CD8-positive, alpha-beta memory T cell (primary cell): ENCODE results near the gene RRP7A. TPM values are rescaled to one million over a fixed set of nuclear protein-coding genes. Genes with fewer than 3 reads are reported as not detected.
"Not testable (repeated sequence)": the region's sequence is repeated elsewhere in the genome, so short reads cannot be mapped to it uniquely, and the experiment has no call there.

Experiments used
- CTCF ChIA-PET: fragments of 350-600 bp; sonication (Branson Sonifier 250); formaldehyde crosslinking; loops from one replicate; lab custom pipeline; 2021; ENCODE audit warnings: antibody characterized with exemption; lab: Charles Lee
- POLR2A ChIA-PET: fragments of 350-600 bp; sonication (Branson Sonifier 250); formaldehyde crosslinking; loops from one replicate; lab custom pipeline; 2021; ENCODE audit warnings: antibody characterized with exemption; lab: Charles Lee
- DNase-seq, 5 donors: peaks; one replicate each; pipeline versions ENCODE4 v3.0.0 to v3.0.0-alpha.2; 2020 to 2022; ENCODE audit warnings: mixed read lengths in 1 of 5
- H3K27ac ChIP-seq: one replicate; pipeline ENCODE4 v1.7.0; 2013; ENCODE audit warnings: low read depth, mild to moderate bottlenecking, low read length, moderate library complexity
- H3K27me3 ChIP-seq: 2 replicates; pipeline ENCODE4 v1.7.0; 2013; ENCODE audit warnings: low read length, mild to moderate bottlenecking; ENCODE audit not compliant: insufficient read depth, poor library complexity, severe bottlenecking
- H3K36me3 ChIP-seq: 2 replicates; pipeline ENCODE4 v1.7.0; 2013; ENCODE audit warnings: mild to moderate bottlenecking, low read length, moderate library complexity; ENCODE audit not compliant: insufficient read depth
- H3K4me1 ChIP-seq: 2 replicates; pipeline ENCODE4 v1.7.0; 2013; ENCODE audit warnings: mild to moderate bottlenecking, low read length, moderate library complexity; ENCODE audit not compliant: insufficient read depth
- H3K4me3 ChIP-seq: 2 replicates; pipeline ENCODE4 v1.7.0; 2013; ENCODE audit warnings: mild to moderate bottlenecking, low read length
- H3K9me3 ChIP-seq: 2 replicates; pipeline ENCODE4 v1.7.0; 2013; ENCODE audit warnings: mild to moderate bottlenecking, low read length
- H3K27ac Mint-ChIP-seq, 8 donors: one replicate each; pipeline ENCODE4 v1.8.0; 2020 to 2021; ENCODE audit warnings: mixed read lengths in 8 of 8, mild to moderate bottlenecking in 6 of 8, inconsistent platforms in 3 of 8, moderate library complexity in 3 of 8
- H3K27me3 Mint-ChIP-seq, 2 donors: one replicate each; pipeline ENCODE4 v1.8.0; 2020 to 2021; ENCODE audit warnings: mixed read lengths in 2 of 2, mild to moderate bottlenecking in 1 of 2, moderate library complexity in 1 of 2
- H3K36me3 Mint-ChIP-seq, 3 donors: one replicate each; pipeline ENCODE4 v1.8.0; 2020 to 2021; ENCODE audit warnings: mixed read lengths in 3 of 3, inconsistent platforms in 1 of 3, mild to moderate bottlenecking in 1 of 3
- H3K4me1 Mint-ChIP-seq, 3 donors: one replicate each; pipeline ENCODE4 v1.8.0; 2020 to 2021; ENCODE audit warnings: mixed read lengths in 3 of 3, inconsistent platforms in 1 of 3, mild to moderate bottlenecking in 1 of 3
- H3K4me3 Mint-ChIP-seq, 7 donors: one replicate each; pipeline ENCODE4 v1.8.0; 2020 to 2021; ENCODE audit warnings: mixed read lengths in 7 of 7, mild to moderate bottlenecking in 6 of 7, moderate library complexity in 4 of 7, inconsistent platforms in 2 of 7
- H3K9me3 Mint-ChIP-seq, 5 donors: one replicate each; pipeline ENCODE4 v1.8.0; 2020 to 2022; ENCODE audit warnings: mixed read lengths in 5 of 5, mild to moderate bottlenecking in 3 of 5, moderate library complexity in 2 of 5, inconsistent platforms in 1 of 5
- polyA plus RNA-seq: library from polyadenylated mRNA; unstranded; fragments of 300-500 nt; fragmentation: Illumina TruSeq; gene quantifications from one replicate; pipeline ENCODE4 v1.2.3, GENCODE V29; 2021
- total RNA-seq, 2 experiments: library from RNA; stranded (reverse); gene quantifications; one replicate each; pipeline ENCODE4 v1.2.3, GENCODE V29; 2021

RRP7A gene
- total and polyA plus RNA-seq, 3 experiments from 2014 or later = 62.5 to 175 (median 173) TPM

GRCh38 chr22:42484506-42484905, 35.1 kb downstream of the RRP7A start:
- Histone ChIP-seq H3K9me3 (no peaks in the 10 kb centered on the region), H3K4me1 (no peaks in the 10 kb centered on the region), H3K27ac (no peak overlapping the region), H3K36me3 (no peaks in the 10 kb centered on the region), H3K27me3 (no peaks in the 10 kb centered on the region), H3K4me3 (no peak overlapping the region)
- Mint-ChIP-seq H3K27ac (no peak overlapping the region), H3K9me3 (no peaks in the 10 kb centered on the region), H3K27me3 (peaks cover 5 to 13% of the 10 kb centered on the region in 2 donors), H3K36me3 (no peaks in the 10 kb centered on the region), H3K4me3 (no peak overlapping the region), H3K4me1 (no peaks in the 10 kb centered on the region)
- POLR2A ChIA-PET = no interaction called here
- CTCF ChIA-PET = no interaction called here
- no peak for DNase-seq

GRCh38 chr22:42483610-42484223, 35.9 kb downstream of the RRP7A start:
- POLR2A ChIA-PET = not testable (repeated sequence)

GRCh38 chr22:42475122-42475521, 44.5 kb downstream of the RRP7A start:
- POLR2A ChIA-PET = no interaction called here
- peaks cover 8% of the 10 kb centered on the region for H3K4me1 ChIP-seq
- Mint-ChIP-seq H3K4me3 (no peak overlapping the region), H3K27me3 (no peaks in the 10 kb centered on the region), H3K36me3 (no peaks in the 10 kb centered on the region), H3K9me3 (no peaks in the 10 kb centered on the region), H3K27ac (peak overlapping the region in 1 of 8 donors; percentile 32), H3K4me1 (peaks cover 8 to 9% (median 8%) of the 10 kb centered on the region in 3 donors)
- DNase-seq = no peak
- no peak overlapping the region for H3K27ac ChIP-seq
- H3K27me3 ChIP-seq = no peaks in the 10 kb centered on the region
- H3K36me3 ChIP-seq = no peaks in the 10 kb centered on the region
- H3K9me3 ChIP-seq = no peaks in the 10 kb centered on the region
- CTCF ChIA-PET = interaction anchor here (1.2 kb wide), 1 partner anchor 23 kb away, joined by 3 read pairs; no protein-coding TSS in a partner anchor
- H3K4me3 ChIP-seq = no peak overlapping the region

More at GRCh38 chr22:42483610-42484223, 35.9 kb downstream of the RRP7A start:
- H3K9me3 ChIP-seq, H3K36me3 Mint-ChIP-seq, H3K27ac ChIP-seq, CTCF ChIA-PET, DNase-seq, H3K4me1 Mint-ChIP-seq, H3K27me3 ChIP-seq, H3K4me3 Mint-ChIP-seq, H3K9me3 Mint-ChIP-seq, H3K4me1 ChIP-seq, H3K36me3 ChIP-seq, H3K4me3 ChIP-seq, H3K27ac Mint-ChIP-seq: not testable (repeated sequence)
- H3K27me3 Mint-ChIP-seq = peaks cover 5 to 12% of the 10 kb centered on the region in 2 donors

GRCh38 chr22:42473484-42474193, 46.0 kb downstream of the RRP7A start:
- POLR2A ChIA-PET = no interaction called here
- DNase-seq = peak in 2 of 5 donors; percentile 3 to 16
- H3K4me1 ChIP-seq = peaks cover 5% of the 10 kb centered on the region
- H3K36me3 ChIP-seq = no peaks in the 10 kb centered on the region
- H3K27me3 Mint-ChIP-seq = no peaks in the 10 kb centered on the region
- H3K9me3 Mint-ChIP-seq = no peaks in the 10 kb centered on the region
- H3K27ac Mint-ChIP-seq = no peak overlapping the region
- H3K9me3 ChIP-seq = no peaks in the 10 kb centered on the region
- no peaks in the 10 kb centered on the region for H3K27me3 ChIP-seq
- H3K27ac ChIP-seq = no peak overlapping the region
- CTCF ChIA-PET = interaction anchor here (1.0 kb wide), 1 partner anchor 36 kb away, joined by 3 read pairs; no protein-coding TSS in a partner anchor
- H3K4me1 Mint-ChIP-seq = peaks cover 5 to 6% (median 6%) of the 10 kb centered on the region in 3 donors
- H3K36me3 Mint-ChIP-seq = no peaks in the 10 kb centered on the region
- H3K4me3 ChIP-seq = no peak overlapping the region
- H3K4me3 Mint-ChIP-seq = no peak overlapping the region

- Histone ChIP-seq H3K36me3 (no peaks in the 10 kb centered on the region), H3K9me3 (no peaks in the 10 kb centered on the region), H3K4me3 (no peak overlapping the region), H3K4me1 (no peaks in the 10 kb centered on the region), H3K27me3 (no peaks in the 10 kb centered on the region), H3K27ac (no peak overlapping the region)
- H3K36me3 Mint-ChIP-seq = no peaks in the 10 kb centered on the region
- no peaks in the 10 kb centered on the region for H3K9me3 Mint-ChIP-seq
- no peak overlapping the region for H3K4me3 Mint-ChIP-seq
- H3K27ac Mint-ChIP-seq = no peak overlapping the region
- peaks cover 0 to 5% of the 10 kb centered on the region in 2 donors for H3K27me3 Mint-ChIP-seq
- H3K4me1 Mint-ChIP-seq = no peaks in the 10 kb centered on the region
- DNase-seq = no peak
- CTCF ChIA-PET = no interaction called here
- POLR2A ChIA-PET = no interaction called here
Measured at GRCh38 chr22:42472671-42473070, 46.9 kb downstream of the RRP7A start.

- Histone ChIP-seq H3K27ac (no peak overlapping the region), H3K9me3 (no peaks in the 10 kb centered on the region), H3K4me3 (no peak overlapping the region), H3K4me1 (no peaks in the 10 kb centered on the region), H3K27me3 (no peaks in the 10 kb centered on the region), H3K36me3 (no peaks in the 10 kb centered on the region)
- Mint-ChIP-seq H3K27me3 (peaks cover 0 to 5% of the 10 kb centered on the region in 2 donors), H3K4me3 (no peak overlapping the region), H3K9me3 (no peaks in the 10 kb centered on the region), H3K4me1 (no peaks in the 10 kb centered on the region), H3K36me3 (no peaks in the 10 kb centered on the region), H3K27ac (peak overlapping the region in 1 of 8 donors; percentile 40)
- ChIA-PET POLR2A (no interaction called here), CTCF (no interaction called here)
- no peak for DNase-seq
Measured at GRCh38 chr22:42471441-42471840, 48.2 kb downstream of the RRP7A start.

- no peak for DNase-seq
- Histone ChIP-seq H3K4me3 (no peak overlapping the region), H3K27me3 (no peaks in the 10 kb centered on the region), H3K27ac (no peak overlapping the region), H3K4me1 (no peaks in the 10 kb centered on the region), H3K9me3 (no peaks in the 10 kb centered on the region), H3K36me3 (no peaks in the 10 kb centered on the region)
- CTCF ChIA-PET = interaction anchor here (1.2 kb wide), 1 partner anchor 29 kb away, joined by 3 read pairs; no protein-coding TSS in a partner anchor
- Mint-ChIP-seq H3K27ac (peak overlapping the region in 1 of 8 donors; percentile 8), H3K27me3 (peaks cover 0 to 5% of the 10 kb centered on the region in 2 donors), H3K4me1 (no peaks in the 10 kb centered on the region), H3K4me3 (no peak overlapping the region), H3K36me3 (no peaks in the 10 kb centered on the region), H3K9me3 (no peaks in the 10 kb centered on the region)
- POLR2A ChIA-PET = no interaction called here
Measured at GRCh38 chr22:42470366-42471082, 49.1 kb downstream of the RRP7A start.

- DNase-seq = no peak
- no peaks in the 10 kb centered on the region for H3K4me1 ChIP-seq
- Mint-ChIP-seq H3K9me3 (no peaks in the 10 kb centered on the region), H3K4me3 (no peak overlapping the region), H3K4me1 (no peaks in the 10 kb centered on the region), H3K36me3 (no peaks in the 10 kb centered on the region), H3K27me3 (peaks cover 0 to 10% of the 10 kb centered on the region in 2 donors), H3K27ac (no peak overlapping the region)
- ChIA-PET POLR2A (no interaction called here), CTCF (no interaction called here)
- H3K27ac ChIP-seq = no peak overlapping the region
- H3K36me3 ChIP-seq = no peaks in the 10 kb centered on the region
- no peaks in the 10 kb centered on the region for H3K27me3 ChIP-seq
- H3K4me3 ChIP-seq = no peak overlapping the region
- no peaks in the 10 kb centered on the region for H3K9me3 ChIP-seq
Measured at GRCh38 chr22:42468841-42469240, 50.8 kb downstream of the RRP7A start.
